Stimulated activated CD4-positive, alpha-beta T cell treated with anti-CD3 and anti-CD28 coated beads, Interleukin-15, amount 100 ng/mL, for 48 hours (primary cell): ENCODE data around the gene CLDN11.

Source experiments
- DNase-seq, 2 donors: peaks; one replicate each; pipeline ENCODE4 v3.0.0-alpha.2; 2020; ENCODE audit warnings: low read depth in 2 of 2

Gene CLDN11

GRCh38 chr3:170470063-170471016 is 51.7 kb downstream of the CLDN11 start:
- no peak for DNase-seq

DNA sequence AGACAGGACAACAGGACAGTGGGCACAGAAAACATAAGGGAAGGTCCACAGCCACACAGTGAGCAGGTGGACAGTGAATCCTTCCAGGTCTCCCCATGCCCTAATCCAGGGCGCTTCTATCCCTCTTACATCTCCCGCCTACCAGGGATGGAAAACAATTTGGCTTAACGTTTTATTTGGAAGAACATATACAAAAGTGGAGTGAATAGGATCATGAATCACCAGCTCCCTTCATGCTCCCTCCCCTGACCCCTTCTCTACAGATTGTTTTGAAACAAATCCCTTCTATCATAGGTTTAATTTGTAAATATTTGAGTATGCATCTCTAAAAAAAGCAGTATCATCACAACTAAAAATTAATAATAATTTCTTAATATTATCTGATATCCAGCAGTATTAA is 52.5 kb downstream of the CLDN11 start:
- DNase-seq = no peak

DNA sequence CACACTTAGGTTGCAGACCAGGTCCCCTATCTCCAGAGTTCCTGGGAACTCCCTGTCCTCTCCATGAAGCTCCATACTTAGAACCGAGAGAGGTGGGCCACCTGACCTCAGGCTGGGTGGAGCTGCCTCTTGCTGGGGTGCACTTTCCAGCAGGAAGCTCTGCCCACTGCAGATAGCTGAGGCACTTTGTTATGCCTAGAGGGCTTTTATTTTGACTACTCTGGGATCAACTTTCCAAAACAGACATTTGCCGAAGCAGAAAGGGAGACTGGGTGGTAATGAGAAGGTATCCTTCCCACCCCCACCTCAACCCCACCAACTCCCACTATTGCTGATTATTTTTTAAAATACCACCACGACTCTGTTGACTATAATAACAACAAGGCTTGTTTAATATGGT is 54.7 kb downstream of the CLDN11 start:
- no peak for DNase-seq

GRCh38 chr3:170475092-170475685 is 56.5 kb downstream of the CLDN11 start:
- DNase-seq = no peak

- DNase-seq = no peak
These were observed 57.6 kb downstream of the CLDN11 start for GRCh38 chr3:170476291-170476690.

GRCh38 chr3:170477395-170477794 is 58.7 kb downstream of the CLDN11 start:
- DNase-seq = no peak

DNA sequence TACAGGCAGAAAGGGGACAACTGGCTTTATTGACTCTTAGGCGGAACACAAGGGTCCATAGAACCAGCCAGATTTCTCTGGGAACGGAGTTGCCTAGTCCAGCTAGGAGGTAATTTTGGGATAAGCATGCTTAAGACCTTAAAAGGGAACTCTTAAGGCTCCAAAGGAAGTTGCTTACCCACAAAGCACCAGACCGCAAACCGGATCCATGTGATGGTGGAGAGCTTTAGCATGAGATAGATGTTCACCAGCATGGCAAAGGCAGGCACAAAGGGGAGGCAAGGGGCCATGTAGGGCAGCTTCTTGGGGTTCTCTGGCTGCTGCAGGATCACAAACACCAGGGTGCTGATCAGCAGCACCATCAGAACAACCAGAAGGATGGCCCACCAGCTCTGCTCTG is 61.4 kb downstream of the CLDN11 start:
- DNase-seq = no peak

GRCh38 chr3:170482199-170482598 is 63.5 kb downstream of the CLDN11 start:
- DNase-seq = no peak

- no peak for DNase-seq
These were observed 65.0 kb downstream of the CLDN11 start for GRCh38 chr3:170483485-170484262.
